ENCODE results near the gene TRMT61A.

The TRMT61A gene

DNA sequence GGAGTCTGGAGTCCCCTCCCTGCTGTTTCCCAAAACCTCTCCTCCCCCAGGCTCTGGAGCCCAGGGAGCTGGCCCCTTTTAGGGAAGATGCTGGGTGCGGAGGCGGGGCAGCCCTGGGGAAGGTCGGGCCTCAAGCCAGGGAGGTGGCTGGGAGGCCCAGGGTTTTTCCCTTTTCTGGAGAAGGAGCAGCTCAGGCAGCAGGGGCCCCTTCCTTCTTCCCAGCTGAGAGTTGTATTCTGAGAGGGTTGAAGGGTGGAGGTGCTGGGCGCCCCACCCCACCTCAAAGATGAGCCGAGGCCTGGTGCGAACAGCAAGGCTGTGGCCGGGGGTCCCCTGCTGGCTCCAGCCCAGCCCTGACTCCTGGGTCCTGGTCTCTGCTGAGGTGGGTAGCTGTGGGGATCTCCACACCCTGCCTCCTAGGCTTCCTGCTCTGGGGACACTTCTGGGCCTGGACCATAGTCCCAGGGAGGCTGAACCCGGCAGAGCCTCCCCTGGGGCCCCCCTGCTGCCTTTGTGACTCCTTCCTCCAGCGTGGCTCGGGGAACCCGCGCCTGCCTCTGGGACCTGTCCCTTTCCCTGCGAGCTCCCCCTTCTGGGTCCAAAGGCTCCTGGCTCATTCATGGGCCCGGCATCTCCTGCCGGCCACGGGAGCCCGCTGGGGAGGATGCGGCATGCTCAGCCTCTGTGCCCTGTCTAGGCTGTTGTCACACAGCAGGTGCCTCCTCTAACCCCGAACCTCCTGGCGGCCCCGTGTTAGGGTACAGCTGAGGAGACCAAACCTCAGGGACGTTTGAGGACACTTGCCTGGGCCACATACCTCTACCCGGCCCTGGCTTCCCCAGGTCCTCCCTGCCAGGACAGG lies 4.4 kb downstream of the TRMT61A start:
- TF ChIP-seq, protein P1, sequence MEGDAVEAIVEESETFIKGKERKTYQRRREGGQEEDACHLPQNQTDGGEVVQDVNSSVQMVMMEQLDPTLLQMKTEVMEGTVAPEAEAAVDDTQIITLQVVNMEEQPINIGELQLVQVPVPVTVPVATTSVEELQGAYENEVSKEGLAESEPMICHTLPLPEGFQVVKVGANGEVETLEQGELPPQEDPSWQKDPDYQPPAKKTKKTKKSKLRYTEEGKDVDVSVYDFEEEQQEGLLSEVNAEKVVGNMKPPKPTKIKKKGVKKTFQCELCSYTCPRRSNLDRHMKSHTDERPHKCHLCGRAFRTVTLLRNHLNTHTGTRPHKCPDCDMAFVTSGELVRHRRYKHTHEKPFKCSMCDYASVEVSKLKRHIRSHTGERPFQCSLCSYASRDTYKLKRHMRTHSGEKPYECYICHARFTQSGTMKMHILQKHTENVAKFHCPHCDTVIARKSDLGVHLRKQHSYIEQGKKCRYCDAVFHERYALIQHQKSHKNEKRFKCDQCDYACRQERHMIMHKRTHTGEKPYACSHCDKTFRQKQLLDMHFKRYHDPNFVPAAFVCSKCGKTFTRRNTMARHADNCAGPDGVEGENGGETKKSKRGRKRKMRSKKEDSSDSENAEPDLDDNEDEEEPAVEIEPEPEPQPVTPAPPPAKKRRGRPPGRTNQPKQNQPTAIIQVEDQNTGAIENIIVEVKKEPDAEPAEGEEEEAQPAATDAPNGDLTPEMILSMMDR (conservative IDR thresholded peaks at IDR 0.05; ENCODE audit: low read depth, low read length) = no peak
- no peak overlapping the region for H3K4me3 ChIP-seq (ENCODE audit: low read depth, low read length)
- DNase-seq (ENCODE audit: low read depth) = no peak

DNA sequence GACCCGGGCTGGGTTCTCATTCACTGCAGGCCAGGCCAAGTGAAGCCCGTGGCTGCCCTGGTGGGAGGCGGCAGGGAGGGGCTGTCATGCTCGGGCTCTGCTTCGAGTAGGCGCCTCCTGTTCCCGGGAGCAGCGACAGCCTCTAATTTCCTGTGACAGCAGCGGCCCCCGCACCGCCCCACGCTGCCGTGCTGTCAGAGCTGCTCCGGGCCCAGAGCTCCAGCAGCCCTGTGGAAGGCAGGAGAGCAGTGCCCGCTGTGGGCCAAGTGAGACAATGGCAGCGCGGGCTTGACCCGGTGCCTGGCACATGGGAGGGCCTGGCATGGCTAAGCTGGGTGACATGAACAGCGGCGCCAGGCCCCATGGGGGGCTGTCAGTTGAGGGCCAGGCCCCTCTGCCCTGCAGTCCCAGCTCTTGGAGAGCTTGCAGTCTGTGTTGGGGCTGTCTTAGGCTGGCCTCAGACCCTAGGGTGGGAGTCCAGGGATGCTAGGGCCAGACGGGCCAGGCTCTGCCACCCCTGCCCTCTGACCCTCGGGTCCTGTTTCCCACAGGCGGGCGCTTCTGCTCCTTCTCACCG lies 5.1 kb downstream of the TRMT61A start:
- TF ChIP-seq, protein P1 (conservative IDR thresholded peaks at IDR 0.05; ENCODE audit: low read depth, low read length) = no peak
- no peak for DNase-seq (ENCODE audit: low read depth)
- no peak overlapping the region for H3K4me3 ChIP-seq (ENCODE audit: low read depth, low read length)

DNA sequence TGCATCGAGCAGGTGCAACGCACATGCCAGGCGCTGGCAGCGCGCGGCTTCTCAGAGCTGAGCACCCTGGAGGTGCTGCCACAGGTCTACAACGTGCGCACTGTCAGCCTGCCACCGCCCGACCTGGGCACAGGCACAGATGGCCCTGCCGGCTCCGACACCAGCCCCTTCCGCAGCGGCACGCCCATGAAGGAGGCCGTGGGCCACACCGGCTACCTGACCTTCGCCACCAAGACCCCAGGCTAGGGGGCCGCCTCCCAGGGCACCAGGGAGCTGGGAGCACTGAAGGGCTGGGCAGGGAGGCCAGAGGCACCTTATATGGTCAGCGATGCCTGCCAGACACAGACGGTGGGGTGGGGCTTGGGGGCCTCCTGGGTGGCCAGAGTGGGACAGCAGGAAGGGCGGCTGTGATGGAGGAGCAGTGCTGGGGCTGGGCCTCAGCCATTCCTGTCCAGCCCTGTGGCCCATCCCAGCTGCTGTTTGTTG lies 5.6 kb downstream of the TRMT61A start:
- TF ChIP-seq, protein P1 (conservative IDR thresholded peaks at IDR 0.05; ENCODE audit: low read depth, low read length) = no peak

GRCh38 chr14:103535081-103535890 lies 6.3 kb downstream of the TRMT61A start:
- H3K4me3 ChIP-seq (ENCODE audit: low read depth, low read length) = no peak overlapping the region
- TF ChIP-seq, protein P1 (conservative IDR thresholded peaks at IDR 0.05; ENCODE audit: low read depth, low read length) = no peak
- no peak for DNase-seq (ENCODE audit: low read depth)

More for the DNA sequence above, 5.6 kb downstream of the TRMT61A start:
- no peak overlapping the region for H3K4me3 ChIP-seq (ENCODE audit: low read depth, low read length)
- DNase-seq (ENCODE audit: low read depth) = no peak

DNA sequence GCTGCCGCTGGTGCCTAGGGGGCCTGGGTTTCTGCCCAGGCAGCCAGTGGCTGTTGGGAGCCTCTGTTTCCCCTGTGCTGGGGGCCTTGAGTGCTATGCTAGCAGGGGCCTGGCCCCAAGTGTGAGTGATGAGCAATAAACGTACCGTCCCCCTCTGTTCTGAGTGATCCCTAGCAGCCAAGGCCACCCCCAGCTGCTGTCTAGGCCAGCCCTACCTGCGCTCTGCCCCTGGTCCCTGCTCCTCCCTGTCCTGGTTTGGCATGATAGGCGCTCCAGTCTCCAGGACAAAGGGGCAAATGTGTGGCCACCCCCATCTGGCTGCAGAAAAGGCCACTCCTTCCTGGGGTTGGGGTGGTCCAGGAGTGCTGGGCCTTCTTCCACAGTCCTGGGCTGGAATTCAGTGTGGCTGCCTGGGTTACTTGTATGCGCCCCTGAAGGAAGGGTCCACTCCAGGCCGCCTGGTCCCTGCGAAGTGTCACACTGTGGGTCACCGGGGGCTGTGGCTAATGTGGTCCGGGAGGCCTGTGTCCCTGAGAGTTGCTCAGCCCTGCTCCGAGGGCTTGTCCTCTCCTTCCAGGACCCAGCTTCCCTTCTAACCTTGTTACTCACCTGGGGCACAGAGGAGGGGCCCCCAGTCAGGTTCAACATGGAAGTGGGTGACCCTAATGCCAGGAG lies 7.0 kb downstream of the TRMT61A start:
- H3K4me3 ChIP-seq (ENCODE audit: low read depth, low read length) = no peak overlapping the region
- no peak for DNase-seq (ENCODE audit: low read depth)
- TF ChIP-seq, protein P1 (conservative IDR thresholded peaks at IDR 0.05; ENCODE audit: low read depth, low read length) = no peak

- DNase-seq (ENCODE audit: low read depth) = no peak
- H3K4me3 ChIP-seq (ENCODE audit: low read depth, low read length) = no peak overlapping the region
- TF ChIP-seq, protein P1 (conservative IDR thresholded peaks at IDR 0.05; ENCODE audit: low read depth, low read length) = no peak
Measured at GRCh38 chr14:103536693-103537092, 7.7 kb downstream of the TRMT61A start.
